GM23338 (cell line): ENCODE results near the gene FAM185A. TPM values are rescaled to one million over a fixed set of nuclear protein-coding genes. Genes with fewer than 3 reads are reported as not detected.

Source experiments
- ATAC-seq: fragments of 200-7000 bp; cut with Tn5 transposase; 3 replicates; pipeline ENCODE4 v1.9.1; 2020
- DNase-seq: peaks from one replicate; pipeline ENCODE4 v3.0.0-alpha.2; 2015; ENCODE audit warnings: low spot score
- H2AFZ ChIP-seq: fragments of 200-600 bp; sonication (generic); 2 replicates; pipeline ENCODE4 v1.8.0; 2016; ENCODE audit warnings: antibody characterized with exemption, mild to moderate bottlenecking, moderate library complexity
- H3F3A ChIP-seq: fragments of 200-600 bp; sonication (generic); replicated peaks from 2 replicates; pipeline ENCODE4 v1.8.0; 2017; ENCODE audit warnings: antibody characterized with exemption, mixed run types, low read depth
- H3K27ac ChIP-seq: fragments of 200-600 bp; sonication (generic); 2 replicates; pipeline ENCODE4 v1.6.1; 2016; ENCODE audit warnings: low read depth
- H3K27me3 ChIP-seq: fragments of 200-600 bp; sonication (generic); 2 replicates; pipeline ENCODE4 v1.8.0; 2016; ENCODE audit warnings: mild to moderate bottlenecking, mixed run types, moderate library complexity; ENCODE audit not compliant: insufficient read depth
- H3K36me3 ChIP-seq: fragments of 200-600 bp; sonication (generic); 2 replicates; pipeline ENCODE4 v1.8.0; 2016; ENCODE audit warnings: mild to moderate bottlenecking; ENCODE audit not compliant: insufficient read depth
- H3K4me1 ChIP-seq: fragments of 200-600 bp; sonication (generic); 2 replicates; pipeline ENCODE4 v1.8.0; 2016; ENCODE audit warnings: mild to moderate bottlenecking, moderate library complexity; ENCODE audit not compliant: insufficient read depth
- H3K4me2 ChIP-seq: fragments of 200-600 bp; sonication (generic); 2 replicates; pipeline ENCODE4 v1.7.1; 2017; ENCODE audit warnings: mixed run types
- H3K4me3 ChIP-seq: fragments of 200-600 bp; sonication (generic); 2 replicates; pipeline ENCODE4 v1.6.1; 2016; ENCODE audit warnings: mixed run types
- H3K79me2 ChIP-seq: fragments of 200-600 bp; sonication (generic); replicated peaks from 2 replicates; pipeline ENCODE4 v1.8.0; 2017; ENCODE audit warnings: mild to moderate bottlenecking; ENCODE audit not compliant: insufficient read depth
- H3K9me2 ChIP-seq: fragments of 200-600 bp; sonication (generic); 2 replicates; pipeline ENCODE4 v1.8.0; 2017; ENCODE audit not compliant: insufficient read depth
- H4K20me1 ChIP-seq: fragments of 200-600 bp; sonication (generic); replicated peaks from 2 replicates; pipeline ENCODE4 v1.8.0; 2017; ENCODE audit warnings: mild to moderate bottlenecking; ENCODE audit not compliant: insufficient read depth
- H3K27ac Mint-ChIP-seq: 2 replicates; pipeline ENCODE4 v1.8.0; 2020; ENCODE audit warnings: inconsistent platforms, mild to moderate bottlenecking, moderate library complexity, mixed read lengths
- H3K27me3 Mint-ChIP-seq: 3 replicates; pipeline ENCODE4 v1.8.0; 2022; ENCODE audit warnings: low read depth, mild to moderate bottlenecking, moderate library complexity, mixed read lengths, inconsistent platforms; ENCODE audit not compliant: insufficient read depth, poor library complexity
- H3K36me3 Mint-ChIP-seq: 3 replicates; pipeline ENCODE4 v1.8.0; 2021; ENCODE audit warnings: low read depth, mild to moderate bottlenecking, inconsistent platforms, moderate library complexity, mixed read lengths
- H3K4me1 Mint-ChIP-seq: 3 replicates; pipeline ENCODE4 v1.8.0; 2020; ENCODE audit warnings: mild to moderate bottlenecking, inconsistent platforms, mixed read lengths
- H3K4me3 Mint-ChIP-seq: 3 replicates; pipeline ENCODE4 v1.8.0; 2021; ENCODE audit warnings: moderate library complexity, mild to moderate bottlenecking, inconsistent platforms, mixed read lengths
- H3K9me3 Mint-ChIP-seq: 3 replicates; pipeline ENCODE4 v1.8.0; 2020; ENCODE audit warnings: moderate library complexity, mild to moderate bottlenecking, inconsistent platforms, mixed read lengths
- CREB1 ChIP-seq: fragments of 250-450 bp; sonication (Bioruptor Pico); IDR thresholded peaks from 2 replicates; pipeline ENCODE4 v1.5.0; 2020; ENCODE audit warnings: low read depth, mild to moderate bottlenecking, moderate library complexity
- EZH2 ChIP-seq: fragments of 200-600 bp; sonication (generic); IDR thresholded peaks from one replicate; pipeline ENCODE4 v1.8.0; 2017; ENCODE audit warnings: antibody characterized with exemption, mild to moderate bottlenecking, low read depth; ENCODE audit not compliant: unreplicated experiment
- EZH2phosphoT487 ChIP-seq: fragments of 200-600 bp; sonication (generic); IDR thresholded peaks from one replicate; pipeline ENCODE4 v1.8.1; 2018; ENCODE audit warnings: antibody characterized with exemption; ENCODE audit not compliant: unreplicated experiment
- JUNB ChIP-seq: IDR thresholded peaks from one replicate; pipeline ENCODE4 v1.6.1; 2016; ENCODE audit warnings: antibody characterized with exemption; ENCODE audit not compliant: unreplicated experiment
- NANOG ChIP-seq: IDR thresholded peaks from 2 replicates; pipeline ENCODE4 v1.6.1; 2016; ENCODE audit warnings: antibody characterized with exemption, borderline replicate concordance
- POLR2AphosphoS5 ChIP-seq: IDR thresholded peaks from 2 replicates; pipeline ENCODE4 v1.6.1; 2016; ENCODE audit warnings: antibody characterized with exemption, low read depth
- STAT1 ChIP-seq: IDR thresholded peaks from one replicate; pipeline ENCODE4 v1.6.1; 2016; ENCODE audit warnings: antibody characterized with exemption; ENCODE audit not compliant: unreplicated experiment
- ZNF114 ChIP-seq: fragments of 250-450 bp; sonication (Bioruptor Pico); IDR thresholded peaks from 2 replicates; pipeline ENCODE4 v1.5.0; 2020; ENCODE audit warnings: mild to moderate bottlenecking, moderate library complexity
- ZNF331 ChIP-seq: fragments of 250-450 bp; sonication (Bioruptor Pico); IDR thresholded peaks from 2 replicates; pipeline ENCODE4 v1.5.0; 2020; ENCODE audit warnings: low read depth, mild to moderate bottlenecking, moderate library complexity
- polyA plus RNA-seq: library from polyadenylated mRNA; unstranded; fragments of >200 nt; fragmentation: Nextera tagmentation; extraction: Ambion mirVana; gene quantifications from 2 replicates; pipeline ENCODE4 v1.2.1, GENCODE V29; 2016
- total RNA-seq: library from RNA; depleted of rRNA; stranded (reverse); fragments of >200 nt; shearing (Covaris generic); gene quantifications from 2 replicates; pipeline ENCODE4 v1.2.3, GENCODE V29; 2014
- TF ChIP-seq, protein P1 (sequence below): IDR thresholded peaks from 2 replicates; pipeline ENCODE4 v1.6.1; 2016; ENCODE audit warnings: antibody characterized with exemption
- TF ChIP-seq, protein P2 (sequence below): fragments of 250-450 bp; sonication (Bioruptor Pico); IDR thresholded peaks from 2 replicates; pipeline ENCODE4 v1.5.0; 2020; ENCODE audit warnings: mild to moderate bottlenecking, moderate library complexity
- TF ChIP-seq, protein P3 (sequence below), 2 experiments: fragments of 200-600 bp in 1 of 2; sonication (generic) in 1 of 2; conservative IDR thresholded peaks; 2 replicates each; pipeline versions ENCODE4 v1.5.1 to v1.6.1; 2016 to 2017; ENCODE audit warnings: antibody characterized with exemption in 2 of 2, low read depth in 2 of 2, mild to moderate bottlenecking in 2 of 2, moderate library complexity in 1 of 2
- TF ChIP-seq, protein P4 (sequence below): IDR thresholded peaks from one replicate; pipeline ENCODE4 v1.6.1; 2018; ENCODE audit warnings: antibody characterized with exemption; ENCODE audit not compliant: unreplicated experiment

Gene FAM185A
- total and polyA plus RNA-seq, 2 experiments from 2014 or later: 5.7 to 11.7 TPM

DNA sequence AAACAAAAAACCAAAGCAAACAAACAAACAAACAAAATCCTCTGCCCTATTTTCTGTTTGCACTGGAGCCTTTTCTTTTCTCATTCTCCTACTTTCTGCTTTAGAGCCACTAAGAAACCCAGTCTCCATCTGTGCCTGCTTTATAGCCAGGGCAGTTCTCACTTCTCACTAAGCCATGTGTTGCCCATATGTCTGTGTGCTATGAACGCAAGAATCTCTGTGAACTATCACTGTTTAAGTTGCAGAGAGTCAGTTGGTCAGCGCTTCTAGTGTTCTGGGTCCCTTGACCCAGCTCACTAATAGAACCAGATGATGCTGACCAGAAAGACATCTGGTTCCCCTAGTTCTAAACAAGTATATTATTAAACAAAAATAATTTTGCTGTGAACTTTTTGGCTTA lies 81.4 kb downstream of the FAM185A start:
- Histone ChIP-seq H3K4me3 (no peak overlapping the region), H3K79me2 (no peaks in the 10 kb centered on the region), H3K27ac (no peak overlapping the region), H3K4me1 (no peaks in the 10 kb centered on the region), H2AFZ (no peak overlapping the region), H3K27me3 (no peaks in the 10 kb centered on the region), H3K4me2 (no peak overlapping the region), H3K9me2 (no peaks in the 10 kb centered on the region), H4K20me1 (no peaks in the 10 kb centered on the region), H3K36me3 (no peaks in the 10 kb centered on the region), H3F3A (no peaks in the 10 kb centered on the region)
- Mint-ChIP-seq H3K9me3 (no peaks in the 10 kb centered on the region), H3K4me1 (peaks cover 9% of the 10 kb centered on the region; the same call in 2 of the 3 replicates), H3K36me3 (peaks cover 8% of the 10 kb centered on the region; the same call in 2 of the 3 replicates), H3K27ac (no peak overlapping the region), H3K27me3 (no peaks in the 10 kb centered on the region), H3K4me3 (no peak overlapping the region)
- ATAC-seq: no peak
- TF ChIP-seq, protein P1, sequence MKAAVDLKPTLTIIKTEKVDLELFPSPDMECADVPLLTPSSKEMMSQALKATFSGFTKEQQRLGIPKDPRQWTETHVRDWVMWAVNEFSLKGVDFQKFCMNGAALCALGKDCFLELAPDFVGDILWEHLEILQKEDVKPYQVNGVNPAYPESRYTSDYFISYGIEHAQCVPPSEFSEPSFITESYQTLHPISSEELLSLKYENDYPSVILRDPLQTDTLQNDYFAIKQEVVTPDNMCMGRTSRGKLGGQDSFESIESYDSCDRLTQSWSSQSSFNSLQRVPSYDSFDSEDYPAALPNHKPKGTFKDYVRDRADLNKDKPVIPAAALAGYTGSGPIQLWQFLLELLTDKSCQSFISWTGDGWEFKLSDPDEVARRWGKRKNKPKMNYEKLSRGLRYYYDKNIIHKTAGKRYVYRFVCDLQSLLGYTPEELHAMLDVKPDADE: no peak
- TF ChIP-seq EZH2: no peak
- TF ChIP-seq ZNF114 (CRISPR knock-in tag): no peak
- TF ChIP-seq, protein P2, sequence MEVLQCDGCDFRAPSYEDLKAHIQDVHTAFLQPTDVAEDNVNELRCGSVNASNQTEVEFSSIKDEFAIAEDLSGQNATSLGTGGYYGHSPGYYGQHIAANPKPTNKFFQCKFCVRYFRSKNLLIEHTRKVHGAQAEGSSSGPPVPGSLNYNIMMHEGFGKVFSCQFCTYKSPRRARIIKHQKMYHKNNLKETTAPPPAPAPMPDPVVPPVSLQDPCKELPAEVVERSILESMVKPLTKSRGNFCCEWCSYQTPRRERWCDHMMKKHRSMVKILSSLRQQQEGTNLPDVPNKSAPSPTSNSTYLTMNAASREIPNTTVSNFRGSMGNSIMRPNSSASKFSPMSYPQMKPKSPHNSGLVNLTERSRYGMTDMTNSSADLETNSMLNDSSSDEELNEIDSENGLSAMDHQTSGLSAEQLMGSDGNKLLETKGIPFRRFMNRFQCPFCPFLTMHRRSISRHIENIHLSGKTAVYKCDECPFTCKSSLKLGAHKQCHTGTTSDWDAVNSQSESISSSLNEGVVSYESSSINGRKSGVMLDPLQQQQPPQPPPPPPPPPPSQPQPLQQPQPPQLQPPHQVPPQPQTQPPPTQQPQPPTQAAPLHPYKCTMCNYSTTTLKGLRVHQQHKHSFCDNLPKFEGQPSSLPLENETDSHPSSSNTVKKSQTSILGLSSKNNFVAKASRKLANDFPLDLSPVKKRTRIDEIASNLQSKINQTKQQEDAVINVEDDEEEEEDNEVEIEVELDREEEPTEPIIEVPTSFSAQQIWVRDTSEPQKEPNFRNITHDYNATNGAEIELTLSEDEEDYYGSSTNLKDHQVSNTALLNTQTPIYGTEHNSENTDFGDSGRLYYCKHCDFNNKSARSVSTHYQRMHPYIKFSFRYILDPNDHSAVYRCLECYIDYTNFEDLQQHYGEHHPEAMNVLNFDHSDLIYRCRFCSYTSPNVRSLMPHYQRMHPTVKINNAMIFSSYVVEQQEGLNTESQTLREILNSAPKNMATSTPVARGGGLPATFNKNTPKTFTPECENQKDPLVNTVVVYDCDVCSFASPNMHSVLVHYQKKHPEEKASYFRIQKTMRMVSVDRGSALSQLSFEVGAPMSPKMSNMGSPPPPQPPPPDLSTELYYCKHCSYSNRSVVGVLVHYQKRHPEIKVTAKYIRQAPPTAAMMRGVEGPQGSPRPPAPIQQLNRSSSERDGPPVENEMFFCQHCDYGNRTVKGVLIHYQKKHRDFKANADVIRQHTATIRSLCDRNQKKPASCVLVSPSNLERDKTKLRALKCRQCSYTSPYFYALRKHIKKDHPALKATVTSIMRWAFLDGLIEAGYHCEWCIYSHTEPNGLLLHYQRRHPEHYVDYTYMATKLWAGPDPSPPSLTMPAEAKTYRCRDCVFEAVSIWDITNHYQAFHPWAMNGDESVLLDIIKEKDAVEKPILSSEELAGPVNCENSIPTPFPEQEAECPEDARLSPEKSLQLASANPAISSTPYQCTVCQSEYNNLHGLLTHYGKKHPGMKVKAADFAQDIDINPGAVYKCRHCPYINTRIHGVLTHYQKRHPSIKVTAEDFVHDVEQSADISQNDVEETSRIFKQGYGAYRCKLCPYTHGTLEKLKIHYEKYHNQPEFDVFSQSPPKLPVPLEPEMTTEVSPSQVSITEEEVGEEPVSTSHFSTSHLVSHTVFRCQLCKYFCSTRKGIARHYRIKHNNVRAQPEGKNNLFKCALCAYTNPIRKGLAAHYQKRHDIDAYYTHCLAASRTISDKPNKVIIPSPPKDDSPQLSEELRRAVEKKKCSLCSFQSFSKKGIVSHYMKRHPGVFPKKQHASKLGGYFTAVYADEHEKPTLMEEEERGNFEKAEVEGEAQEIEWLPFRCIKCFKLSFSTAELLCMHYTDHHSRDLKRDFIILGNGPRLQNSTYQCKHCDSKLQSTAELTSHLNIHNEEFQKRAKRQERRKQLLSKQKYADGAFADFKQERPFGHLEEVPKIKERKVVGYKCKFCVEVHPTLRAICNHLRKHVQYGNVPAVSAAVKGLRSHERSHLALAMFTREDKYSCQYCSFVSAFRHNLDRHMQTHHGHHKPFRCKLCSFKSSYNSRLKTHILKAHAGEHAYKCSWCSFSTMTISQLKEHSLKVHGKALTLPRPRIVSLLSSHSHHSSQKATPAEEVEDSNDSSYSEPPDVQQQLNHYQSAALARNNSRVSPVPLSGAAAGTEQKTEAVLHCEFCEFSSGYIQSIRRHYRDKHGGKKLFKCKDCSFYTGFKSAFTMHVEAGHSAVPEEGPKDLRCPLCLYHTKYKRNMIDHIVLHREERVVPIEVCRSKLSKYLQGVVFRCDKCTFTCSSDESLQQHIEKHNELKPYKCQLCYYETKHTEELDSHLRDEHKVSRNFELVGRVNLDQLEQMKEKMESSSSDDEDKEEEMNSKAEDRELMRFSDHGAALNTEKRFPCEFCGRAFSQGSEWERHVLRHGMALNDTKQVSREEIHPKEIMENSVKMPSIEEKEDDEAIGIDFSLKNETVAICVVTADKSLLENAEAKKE (CRISPR knock-in tag): no peak
- no peak for TF ChIP-seq POLR2AphosphoS5
- no peak for TF ChIP-seq STAT1
- no peak for TF ChIP-seq JUNB
- no peak for TF ChIP-seq ZNF331 (CRISPR knock-in tag)
- no peak for TF ChIP-seq NANOG
- TF ChIP-seq, protein P3, sequence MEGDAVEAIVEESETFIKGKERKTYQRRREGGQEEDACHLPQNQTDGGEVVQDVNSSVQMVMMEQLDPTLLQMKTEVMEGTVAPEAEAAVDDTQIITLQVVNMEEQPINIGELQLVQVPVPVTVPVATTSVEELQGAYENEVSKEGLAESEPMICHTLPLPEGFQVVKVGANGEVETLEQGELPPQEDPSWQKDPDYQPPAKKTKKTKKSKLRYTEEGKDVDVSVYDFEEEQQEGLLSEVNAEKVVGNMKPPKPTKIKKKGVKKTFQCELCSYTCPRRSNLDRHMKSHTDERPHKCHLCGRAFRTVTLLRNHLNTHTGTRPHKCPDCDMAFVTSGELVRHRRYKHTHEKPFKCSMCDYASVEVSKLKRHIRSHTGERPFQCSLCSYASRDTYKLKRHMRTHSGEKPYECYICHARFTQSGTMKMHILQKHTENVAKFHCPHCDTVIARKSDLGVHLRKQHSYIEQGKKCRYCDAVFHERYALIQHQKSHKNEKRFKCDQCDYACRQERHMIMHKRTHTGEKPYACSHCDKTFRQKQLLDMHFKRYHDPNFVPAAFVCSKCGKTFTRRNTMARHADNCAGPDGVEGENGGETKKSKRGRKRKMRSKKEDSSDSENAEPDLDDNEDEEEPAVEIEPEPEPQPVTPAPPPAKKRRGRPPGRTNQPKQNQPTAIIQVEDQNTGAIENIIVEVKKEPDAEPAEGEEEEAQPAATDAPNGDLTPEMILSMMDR (conservative IDR thresholded peaks at IDR 0.05; ENCODE audit: low read depth in 2 of 2): no peak
- no peak for TF ChIP-seq CREB1 (CRISPR knock-in tag)
- TF ChIP-seq EZH2phosphoT487: no peak
- TF ChIP-seq, protein P4, sequence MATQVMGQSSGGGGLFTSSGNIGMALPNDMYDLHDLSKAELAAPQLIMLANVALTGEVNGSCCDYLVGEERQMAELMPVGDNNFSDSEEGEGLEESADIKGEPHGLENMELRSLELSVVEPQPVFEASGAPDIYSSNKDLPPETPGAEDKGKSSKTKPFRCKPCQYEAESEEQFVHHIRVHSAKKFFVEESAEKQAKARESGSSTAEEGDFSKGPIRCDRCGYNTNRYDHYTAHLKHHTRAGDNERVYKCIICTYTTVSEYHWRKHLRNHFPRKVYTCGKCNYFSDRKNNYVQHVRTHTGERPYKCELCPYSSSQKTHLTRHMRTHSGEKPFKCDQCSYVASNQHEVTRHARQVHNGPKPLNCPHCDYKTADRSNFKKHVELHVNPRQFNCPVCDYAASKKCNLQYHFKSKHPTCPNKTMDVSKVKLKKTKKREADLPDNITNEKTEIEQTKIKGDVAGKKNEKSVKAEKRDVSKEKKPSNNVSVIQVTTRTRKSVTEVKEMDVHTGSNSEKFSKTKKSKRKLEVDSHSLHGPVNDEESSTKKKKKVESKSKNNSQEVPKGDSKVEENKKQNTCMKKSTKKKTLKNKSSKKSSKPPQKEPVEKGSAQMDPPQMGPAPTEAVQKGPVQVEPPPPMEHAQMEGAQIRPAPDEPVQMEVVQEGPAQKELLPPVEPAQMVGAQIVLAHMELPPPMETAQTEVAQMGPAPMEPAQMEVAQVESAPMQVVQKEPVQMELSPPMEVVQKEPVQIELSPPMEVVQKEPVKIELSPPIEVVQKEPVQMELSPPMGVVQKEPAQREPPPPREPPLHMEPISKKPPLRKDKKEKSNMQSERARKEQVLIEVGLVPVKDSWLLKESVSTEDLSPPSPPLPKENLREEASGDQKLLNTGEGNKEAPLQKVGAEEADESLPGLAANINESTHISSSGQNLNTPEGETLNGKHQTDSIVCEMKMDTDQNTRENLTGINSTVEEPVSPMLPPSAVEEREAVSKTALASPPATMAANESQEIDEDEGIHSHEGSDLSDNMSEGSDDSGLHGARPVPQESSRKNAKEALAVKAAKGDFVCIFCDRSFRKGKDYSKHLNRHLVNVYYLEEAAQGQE: no peak
- no peak for DNase-seq
